Neutrophil (primary cell): ENCODE measurements around the gene ATG5.

Experiments used
- H3K27ac ChIP-seq: fragments of 200-600 bp; sonication (generic); 2 replicates; pipeline ENCODE4 v1.5.1; 2016; ENCODE audit warnings: mild to moderate bottlenecking, moderate library complexity
- H3K27me3 ChIP-seq: fragments of 200-600 bp; sonication (generic); 2 replicates; pipeline ENCODE4 v1.6.0; 2016; ENCODE audit warnings: mild to moderate bottlenecking
- H3K36me3 ChIP-seq: fragments of 200-600 bp; sonication (generic); 2 replicates; pipeline ENCODE4 v1.5.1; 2017
- H3K4me1 ChIP-seq, 2 experiments: fragments of 200-600 bp in 1 of 2; sonication (generic) in 1 of 2; 1 replicate in 1 of 2; 2 replicates in 1 of 2; pipeline versions ENCODE4 v1.5.1 to v1.6.1; 2013 to 2016; ENCODE audit warnings: low read depth in 1 of 2, low read length in 1 of 2, mild to moderate bottlenecking in 1 of 2, moderate library complexity in 1 of 2; ENCODE audit not compliant: control insufficient read depth in 1 of 2, insufficient read depth in 1 of 2
- H3K4me3 ChIP-seq, 2 experiments: fragments of 200-600 bp in 1 of 2; sonication (generic) in 1 of 2; 1 replicate in 1 of 2; 2 replicates in 1 of 2; pipeline ENCODE4 v1.5.1; 2013 to 2016; ENCODE audit warnings: low read depth in 1 of 2, low read length in 1 of 2, mild to moderate bottlenecking in 1 of 2, moderate library complexity in 1 of 2
- H3K9me3 ChIP-seq: fragments of 200-600 bp; sonication (generic); 2 replicates; pipeline ENCODE4 v1.5.1; 2016
- CTCF ChIP-seq: fragments of 200-600 bp; sonication (generic); IDR thresholded peaks from 2 replicates; pipeline ENCODE4 v1.5.1; 2016; ENCODE audit warnings: antibody characterized with exemption

The ATG5 gene

GRCh38 chr6:106347219-106347618 lies 21.7 kb upstream of the ATG5 start:
- Histone ChIP-seq H3K4me1 (no peaks in the 10 kb centered on the region), H3K4me3 (no peak overlapping the region), H3K9me3 (no peaks in the 10 kb centered on the region)

GRCh38 chr6:106339334-106340029 lies 13.9 kb upstream of the ATG5 start:
- no peak overlapping the region for H3K4me3 ChIP-seq
- H3K36me3 ChIP-seq: no peaks in the 10 kb centered on the region
- TF ChIP-seq CTCF: peak; percentile 54
- H3K27ac ChIP-seq: no peak overlapping the region
- peaks cover 6% of the 10 kb centered on the region for H3K27me3 ChIP-seq
- H3K4me1 ChIP-seq: no peaks in the 10 kb centered on the region
- no peaks in the 10 kb centered on the region for H3K9me3 ChIP-seq

More at GRCh38 chr6:106347219-106347618, 21.7 kb upstream of the ATG5 start:
- TF ChIP-seq CTCF: no peak
- Histone ChIP-seq H3K27ac (no peak overlapping the region), H3K27me3 (peaks cover 11% of the 10 kb centered on the region), H3K36me3 (no peaks in the 10 kb centered on the region)

GRCh38 chr6:106334646-106335448 lies 9.3 kb upstream of the ATG5 start:
- no peak overlapping the region for H3K4me3 ChIP-seq
- peaks cover 10% of the 10 kb centered on the region for H3K27me3 ChIP-seq
- H3K36me3 ChIP-seq: no peaks in the 10 kb centered on the region
- H3K4me1 ChIP-seq: no peaks in the 10 kb centered on the region
- H3K27ac ChIP-seq: no peak overlapping the region
- H3K9me3 ChIP-seq: no peaks in the 10 kb centered on the region
- TF ChIP-seq CTCF: peak; percentile 53

GRCh38 chr6:106324726-106325335 lies 729 bp downstream of the ATG5 start:
- H3K4me1 ChIP-seq: peaks cover 23 to 25% of the 10 kb centered on the region in 2 experiments
- TF ChIP-seq CTCF: no peak
- peak overlapping the region; percentile 93 for H3K27ac ChIP-seq
- H3K36me3 ChIP-seq: no peaks in the 10 kb centered on the region
- no peaks in the 10 kb centered on the region for H3K9me3 ChIP-seq
- H3K4me3 ChIP-seq: peak overlapping the region; percentile 84 to 92
- peaks cover 22% of the 10 kb centered on the region for H3K27me3 ChIP-seq

GRCh38 chr6:106321940-106322339 lies 3.6 kb downstream of the ATG5 start:
- no peaks in the 10 kb centered on the region for H3K9me3 ChIP-seq
- no peaks in the 10 kb centered on the region for H3K27me3 ChIP-seq
- H3K27ac ChIP-seq: no peak overlapping the region
- peaks cover 23 to 25% of the 10 kb centered on the region in 2 experiments for H3K4me1 ChIP-seq
- H3K36me3 ChIP-seq: no peaks in the 10 kb centered on the region
- H3K4me3 ChIP-seq: no peak overlapping the region
- no peak for TF ChIP-seq CTCF
